ENCODE measurements around the gene RNF182.

GRCh38 chr6:13911337-13911736, 13.4 kb upstream of the RNF182 start:
- no peak for TF ChIP-seq EZH2 (IDR thresholded peaks at IDR 0.05; ENCODE audit: borderline replicate concordance, insufficient read depth, low read depth, low read length, poor library complexity, severe bottlenecking)
- TF ChIP-seq CTCF (IDR thresholded peaks at IDR 0.05), result no peak

All from B cell (primary cell).